ENCODE results near the gene TECR.
"Not testable (repeated sequence)": the region's sequence is repeated elsewhere in the genome, so short reads cannot be mapped to it uniquely, and the experiment has no call there.

The TECR gene

GRCh38 chr19:14529254-14530004 lies at the start of gene TECR:
Gene TECR (plus strand): TSS chr19:14529594. CDS start chr19:14529697, 103 bp downstream.
- DNase-seq = peak; percentile 99

DNA sequence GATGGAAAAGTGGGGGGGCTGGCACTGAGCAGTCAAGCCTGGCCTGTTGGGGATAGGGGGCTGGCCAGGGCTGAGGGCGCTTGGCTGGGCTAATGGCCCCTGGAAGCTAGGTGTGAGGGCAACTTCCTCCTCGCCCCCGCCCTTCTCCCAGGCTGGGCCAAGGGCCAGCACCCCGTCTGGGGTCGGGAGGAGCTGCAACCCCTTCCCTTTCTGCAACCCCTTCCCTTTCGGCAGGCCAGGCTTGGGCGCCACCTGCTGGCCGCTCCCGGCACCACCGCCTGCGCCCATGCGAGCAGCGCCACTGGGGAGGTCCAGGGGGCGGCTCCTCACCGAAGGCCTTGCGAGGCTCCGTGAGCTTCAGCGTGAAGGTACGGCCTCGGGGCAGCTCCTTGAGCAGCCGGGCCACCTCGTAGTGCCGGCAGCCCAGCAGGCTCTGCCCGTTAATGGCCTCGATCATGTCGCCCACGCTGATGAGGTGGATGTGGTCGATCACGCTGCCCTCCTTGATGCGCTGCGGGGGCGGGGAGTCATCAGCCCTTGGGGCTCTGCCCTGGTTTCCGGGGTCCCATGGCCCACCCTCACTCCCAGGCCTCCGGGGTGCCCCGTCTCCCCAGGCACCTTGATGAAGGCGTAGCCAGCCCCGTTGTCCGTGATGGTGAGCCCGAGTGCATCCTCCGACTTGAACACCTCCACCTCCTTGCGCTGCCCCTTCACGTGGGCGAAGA lies 49.3 kb upstream of the TECR start:
- DNase-seq = no peak

DNA sequence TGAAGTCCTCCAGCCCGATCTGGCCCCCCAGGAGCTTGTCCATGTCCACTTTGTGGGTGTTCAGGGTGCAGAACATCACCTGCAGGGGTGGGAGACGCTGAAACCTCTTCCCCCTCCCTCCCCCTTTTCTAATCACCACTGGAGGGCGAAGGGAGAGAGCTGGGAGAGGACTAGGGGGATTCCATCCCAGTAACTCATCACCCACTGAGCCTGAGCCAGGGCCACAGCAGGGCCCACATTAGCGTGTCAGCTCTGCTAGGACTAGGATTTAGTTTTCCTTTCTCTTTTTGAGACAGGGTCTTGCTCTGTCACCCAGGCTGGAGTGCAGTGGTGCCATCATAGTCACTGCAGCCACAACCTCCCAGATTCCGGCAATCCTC lies 48.7 kb upstream of the TECR start:
- no peak for DNase-seq

DNA sequence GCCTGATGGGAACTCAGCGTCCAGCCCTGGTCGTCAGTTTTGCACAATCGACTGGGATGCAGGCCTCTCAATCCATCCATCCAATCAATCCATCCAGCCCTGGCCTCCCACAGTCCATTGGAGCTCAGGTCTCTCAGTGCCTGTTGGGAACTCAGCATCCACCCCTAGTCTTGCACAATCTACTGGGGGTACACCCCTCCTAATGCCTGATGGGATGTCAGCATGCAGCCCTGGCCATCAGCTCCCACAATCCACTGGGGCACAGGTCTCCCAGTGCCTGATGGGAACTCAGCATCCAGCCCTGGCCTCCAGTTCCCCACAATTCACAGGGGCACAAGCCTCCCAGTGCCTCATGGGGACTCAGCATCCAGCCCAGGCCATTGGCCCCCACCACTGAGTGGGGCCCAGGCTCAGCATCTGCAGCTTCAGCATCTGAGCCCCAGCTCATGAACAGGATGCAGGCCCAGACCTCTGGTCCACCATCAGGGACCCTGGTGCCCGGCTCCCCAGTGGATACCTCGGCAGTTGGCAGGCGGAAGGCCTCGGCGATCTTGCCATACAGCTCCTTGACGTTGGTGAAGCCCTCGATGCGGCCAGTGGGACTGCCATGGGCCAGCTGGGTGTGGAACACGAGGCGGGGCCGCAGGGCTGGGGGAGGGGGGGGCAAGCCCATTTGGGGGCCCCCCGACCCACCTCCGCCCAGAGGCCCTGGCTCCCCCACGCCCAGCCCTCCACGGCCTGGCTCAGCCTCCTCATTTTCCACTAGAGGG lies 47.0 kb upstream of the TECR start:
- DNase-seq = no peak

GRCh38 chr19:14487370-14488125 lies 41.8 kb upstream of the TECR start:
- DNase-seq = no peak

GRCh38 chr19:14492756-14493337 lies 36.5 kb upstream of the TECR start:
- no peak for DNase-seq

DNA sequence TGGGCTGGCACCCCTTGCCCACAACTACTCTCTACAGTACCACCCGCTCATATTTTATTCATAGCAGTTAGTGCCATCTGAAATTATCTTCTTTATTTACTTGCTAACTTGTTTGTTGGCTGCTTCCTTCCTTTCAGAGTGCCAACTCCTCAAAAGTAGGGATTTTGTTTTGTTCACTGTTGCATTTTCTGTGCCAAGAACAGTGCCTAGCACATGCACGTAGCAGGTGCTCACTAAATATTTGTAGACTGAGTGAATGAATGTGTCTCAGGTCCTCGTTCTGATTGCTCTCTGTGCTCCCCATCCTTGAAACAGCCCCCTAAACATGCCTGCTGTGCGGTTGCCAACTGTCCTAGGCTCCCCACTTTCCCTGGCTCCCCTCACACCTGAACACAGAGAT lies 35.0 kb upstream of the TECR start:
- DNase-seq = no peak

DNA sequence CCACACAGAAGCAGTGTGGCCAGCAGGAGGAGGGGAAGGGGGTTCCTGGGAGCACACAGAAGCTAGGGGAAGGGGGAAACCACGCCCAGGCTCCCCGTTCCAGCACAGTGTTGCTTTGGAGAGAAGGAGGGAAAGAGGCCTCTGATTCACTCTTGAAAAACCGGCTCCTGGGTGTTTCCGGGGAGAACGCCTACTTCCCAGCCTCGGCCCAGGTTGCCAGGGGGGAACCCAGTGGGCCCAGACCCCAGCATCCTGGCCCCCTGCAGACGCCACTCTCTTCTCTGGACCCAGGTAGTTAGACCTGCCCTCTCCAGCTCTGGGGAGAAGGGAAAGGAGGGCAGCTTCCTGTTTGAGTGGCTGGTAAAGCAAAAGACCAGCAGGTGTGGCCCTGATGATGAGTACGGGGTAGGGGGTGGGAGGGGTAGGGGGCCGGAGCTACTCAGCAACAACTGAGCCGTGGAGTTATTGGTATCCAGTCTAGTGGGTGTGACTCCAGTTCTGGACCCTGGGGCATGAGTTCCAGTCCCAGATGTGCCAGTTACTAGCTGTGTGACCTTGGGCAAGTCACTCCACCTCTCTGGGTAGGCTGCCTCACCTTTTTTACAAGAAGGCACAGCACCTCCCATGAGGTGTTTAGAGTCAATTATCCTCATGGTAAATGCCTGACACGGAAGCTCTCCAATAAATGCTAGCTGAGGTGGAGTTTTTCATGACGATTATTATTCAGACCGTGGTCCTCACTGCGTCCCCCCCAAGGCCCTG lies 34.3 kb upstream of the TECR start:
- DNase-seq = no peak

DNA sequence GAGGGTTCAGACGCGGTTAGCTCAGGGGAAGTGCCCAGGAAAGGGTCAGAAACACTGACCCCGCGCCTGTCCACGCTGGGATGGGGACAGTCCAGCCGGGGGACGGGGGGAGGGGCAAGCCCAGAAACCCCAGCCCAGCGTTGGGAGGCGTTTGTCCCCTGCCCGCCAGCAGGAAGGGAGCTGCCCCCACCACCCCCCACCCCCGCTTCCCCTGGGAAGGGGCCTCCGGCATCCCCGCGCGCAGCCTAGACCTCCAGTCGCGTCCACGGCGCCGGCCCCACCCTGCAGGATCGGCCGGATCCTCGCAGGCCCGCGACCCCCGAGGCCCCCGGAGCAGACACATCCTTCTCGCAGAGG lies 33.7 kb upstream of the TECR start:
- no peak for DNase-seq

- peak; percentile 98 for DNase-seq
Observed at GRCh38 chr19:14496029-14496833, 33.2 kb upstream of the TECR start, which contains the start of gene GIPC1. Gene GIPC1 (minus strand): TSS chr19:14496127. CDS start chr19:14482976, 13,151 bp downstream.

DNA sequence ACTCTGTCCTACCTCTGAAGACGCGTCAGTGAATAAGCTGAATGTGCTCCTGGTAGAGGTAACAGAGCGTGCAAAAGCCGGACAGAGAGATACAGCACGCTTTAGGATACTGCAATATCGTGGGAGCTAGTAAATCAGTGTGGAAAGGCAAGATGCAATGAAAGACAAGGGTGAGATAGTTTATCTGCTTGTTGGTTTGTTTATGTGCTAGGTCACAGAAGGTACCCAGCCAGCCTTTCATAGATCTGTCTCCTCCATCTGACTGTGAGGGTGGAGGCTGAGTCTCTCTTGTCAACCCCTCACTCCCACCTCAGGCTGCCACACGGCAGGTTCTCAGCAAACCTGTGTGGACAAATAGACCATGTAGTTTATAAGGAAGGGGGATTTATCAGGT lies 32.6 kb upstream of the TECR start:
- DNase-seq = peak; percentile 83

- no peak for DNase-seq
Observed at GRCh38 chr19:14497228-14497921, 32.0 kb upstream of the TECR start.

DNA sequence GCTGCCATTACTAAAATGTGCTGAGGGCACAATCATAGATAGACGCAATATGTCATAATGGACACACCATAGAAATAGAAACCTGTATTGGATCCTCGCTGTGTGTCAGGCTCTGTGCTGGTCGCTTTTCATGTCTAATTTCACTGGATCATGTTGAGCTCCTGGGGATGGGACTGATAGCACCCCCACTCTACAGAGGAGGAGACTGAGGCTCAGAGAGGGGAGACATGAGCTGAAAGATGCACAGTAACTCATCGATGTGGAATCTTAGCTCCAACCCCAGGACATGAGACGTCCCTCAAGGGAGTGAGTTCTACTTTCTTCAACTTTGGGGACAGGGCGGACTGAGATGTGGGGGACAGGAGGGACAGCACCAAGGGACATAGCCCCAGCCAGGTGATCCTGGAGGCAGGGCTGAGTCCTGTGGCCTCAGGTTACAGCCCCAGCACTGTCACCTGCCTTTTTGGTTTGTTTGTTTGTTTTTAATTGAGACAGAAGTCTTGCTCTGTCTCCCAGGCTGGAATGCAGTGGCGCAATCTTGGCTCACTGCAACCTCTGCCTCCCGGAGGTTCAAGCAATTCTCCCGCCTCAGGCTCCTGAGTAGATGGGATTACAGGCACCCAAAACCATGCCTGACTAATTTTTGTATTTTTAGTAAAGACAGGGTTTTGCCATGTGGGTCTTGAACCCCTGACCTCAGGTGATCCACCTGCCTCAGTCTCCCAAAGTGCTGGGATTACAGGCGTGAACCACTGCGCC lies 26.9 kb upstream of the TECR start:
- DNase-seq = no peak

- DNase-seq = no peak
Observed at GRCh38 chr19:14503285-14503684, 26.1 kb upstream of the TECR start.

- not testable (repeated sequence) for DNase-seq
Observed at GRCh38 chr19:14504575-14504974, 24.8 kb upstream of the TECR start.

GRCh38 chr19:14505488-14506239 lies 23.7 kb upstream of the TECR start:
- DNase-seq = peak; percentile 18

GRCh38 chr19:14507704-14508542 lies 21.5 kb upstream of the TECR start:
- peak; percentile 37 for DNase-seq

All from kidney glomerular epithelial cell (primary cell).